Smooth muscle cell (in vitro differentiated cells): ENCODE measurements around the gene HTR3E. TPM values are rescaled to one million over a fixed set of nuclear protein-coding genes. Genes with fewer than 3 reads are reported as not detected.

ENCODE experiments used
- DNase-seq: peaks from one replicate; lab custom pipeline; 2025; ENCODE audit not compliant: unreplicated experiment; lab: John Stamatoyannopoulos, UW
- H2AFZ ChIP-seq: fragments of 200-600 bp; sonication (generic); 2 replicates; pipeline ENCODE4 v1.6.0; 2016; ENCODE audit warnings: antibody characterized with exemption, low read depth, mild to moderate bottlenecking
- H3F3A ChIP-seq: fragments of 200-600 bp; sonication (generic); 2 replicates; pipeline ENCODE4 v1.6.0; 2017; ENCODE audit warnings: antibody characterized with exemption, low read depth
- H3K27ac ChIP-seq: fragments of 200-600 bp; sonication (generic); 2 replicates; pipeline ENCODE4 v1.5.1; 2016; ENCODE audit warnings: low read depth, mild to moderate bottlenecking
- H3K27me3 ChIP-seq: fragments of 200-600 bp; sonication (generic); 2 replicates; pipeline ENCODE4 v1.6.1; 2016; ENCODE audit warnings: low read depth, mild to moderate bottlenecking
- H3K36me3 ChIP-seq: fragments of 200-600 bp; sonication (generic); 2 replicates; pipeline ENCODE4 v1.5.1; 2016; ENCODE audit warnings: low read depth
- H3K4me1 ChIP-seq: fragments of 200-600 bp; sonication (generic); 2 replicates; pipeline ENCODE4 v1.5.1; 2016; ENCODE audit warnings: low read depth
- H3K4me2 ChIP-seq: fragments of 200-600 bp; sonication (generic); 2 replicates; pipeline ENCODE4 v1.6.0; 2016; ENCODE audit warnings: mild to moderate bottlenecking
- H3K4me3 ChIP-seq: fragments of 200-600 bp; sonication (generic); 2 replicates; pipeline ENCODE4 v1.5.1; 2016; ENCODE audit warnings: mild to moderate bottlenecking
- H3K79me2 ChIP-seq: fragments of 200-600 bp; sonication (generic); 2 replicates; pipeline ENCODE4 v1.6.0; 2016; ENCODE audit warnings: low read depth, mild to moderate bottlenecking
- H3K9ac ChIP-seq: fragments of 200-600 bp; sonication (generic); 2 replicates; pipeline ENCODE4 v1.6.0; 2016; ENCODE audit warnings: low read depth
- H3K9me3 ChIP-seq: fragments of 200-600 bp; sonication (generic); replicated peaks from 2 replicates; pipeline ENCODE4 v1.5.1; 2016; ENCODE audit warnings: low read depth
- H4K20me1 ChIP-seq: fragments of 200-600 bp; sonication (generic); 2 replicates; pipeline ENCODE4 v1.6.0; 2016; ENCODE audit warnings: low read depth
- CTCF ChIP-seq: fragments of 200-600 bp; sonication (generic); IDR thresholded peaks from 2 replicates; pipeline ENCODE4 v1.5.1; 2017; ENCODE audit warnings: borderline replicate concordance, mild to moderate bottlenecking, antibody characterized with exemption; ENCODE audit not compliant: insufficient read depth, poor library complexity, severe bottlenecking
- WGBS: methylation state at CpG from one replicate; pipeline ENCODE4 v1.1.7; 2016; ENCODE audit warnings: low lambda C conversion rate; 5-methylcytosine and 5-hydroxymethylcytosine counted together
- polyA plus RNA-seq: library from polyadenylated mRNA; unstranded; fragments of >200 nt; fragmentation: Nextera tagmentation; extraction: Ambion mirVana; gene quantifications from 2 replicates; pipeline ENCODE4 v1.2.1, GENCODE V29; 2016
- total RNA-seq: library from RNA; depleted of rRNA; stranded (reverse); fragments of >200 nt; gene quantifications from 2 replicates; pipeline ENCODE4 v1.2.3, GENCODE V29; 2014

HTR3E gene
- total and polyA plus RNA-seq, 2 experiments from 2014 or later, result not detected

GRCh38 chr3:184058029-184058428 is 38.8 kb upstream of the HTR3E start:
- H3K4me2 ChIP-seq, result no peak overlapping the region
- no peak for DNase-seq
- no peak overlapping the region for H3K27ac ChIP-seq
- no peak overlapping the region for H3K4me3 ChIP-seq
- no peak overlapping the region for H3K9ac ChIP-seq
- H4K20me1 ChIP-seq, result no peaks in the 10 kb centered on the region
- 64% methylated on average over 9 of the region's 9 CpGs for WGBS
- no peaks in the 10 kb centered on the region for H3K79me2 ChIP-seq
- no peak overlapping the region for H2AFZ ChIP-seq
- no peaks in the 10 kb centered on the region for H3F3A ChIP-seq
- H3K27me3 ChIP-seq, result no peaks in the 10 kb centered on the region
- no peaks in the 10 kb centered on the region for H3K4me1 ChIP-seq
- no peaks in the 10 kb centered on the region for H3K36me3 ChIP-seq
- no peak for TF ChIP-seq CTCF
- no peaks in the 10 kb centered on the region for H3K9me3 ChIP-seq

DNA sequence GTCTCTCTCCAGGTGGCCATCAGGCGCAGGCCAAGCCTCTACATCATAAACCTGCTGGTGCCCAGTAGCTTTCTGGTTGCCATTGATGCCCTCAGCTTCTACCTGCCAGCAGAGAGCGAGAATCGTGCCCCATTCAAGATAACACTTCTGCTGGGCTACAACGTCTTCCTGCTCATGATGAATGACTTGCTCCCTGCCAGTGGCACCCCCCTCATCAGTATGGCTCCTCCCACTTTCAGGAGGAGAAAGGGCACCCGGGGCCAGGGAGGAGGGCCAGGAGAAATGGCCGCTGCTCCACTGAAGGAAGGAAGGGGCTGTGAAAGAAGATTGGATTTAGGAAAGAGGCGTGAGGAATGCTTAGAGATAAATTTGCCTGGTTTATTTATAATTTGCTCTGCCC is 37.4 kb upstream of the HTR3E start:
- Histone ChIP-seq H3K4me3 (no peak overlapping the region), H3F3A (no peaks in the 10 kb centered on the region), H4K20me1 (no peaks in the 10 kb centered on the region), H3K79me2 (no peaks in the 10 kb centered on the region), H3K4me1 (no peaks in the 10 kb centered on the region), H3K9me3 (no peaks in the 10 kb centered on the region), H3K27me3 (no peaks in the 10 kb centered on the region), H3K36me3 (no peaks in the 10 kb centered on the region), H3K27ac (no peak overlapping the region), H2AFZ (no peak overlapping the region), H3K9ac (no peak overlapping the region), H3K4me2 (no peak overlapping the region)
- DNase-seq, result no peak
- TF ChIP-seq CTCF, result no peak
- WGBS, result 85% methylated on average over 7 of the region's 7 CpGs

- Histone ChIP-seq H4K20me1 (no peaks in the 10 kb centered on the region), H3K4me3 (no peak overlapping the region), H3K36me3 (no peaks in the 10 kb centered on the region), H3K9me3 (no peaks in the 10 kb centered on the region), H3K27me3 (no peaks in the 10 kb centered on the region), H3F3A (no peaks in the 10 kb centered on the region), H3K4me1 (no peaks in the 10 kb centered on the region), H3K79me2 (no peaks in the 10 kb centered on the region), H3K9ac (no peak overlapping the region), H3K27ac (no peak overlapping the region), H3K4me2 (no peak overlapping the region), H2AFZ (no peak overlapping the region)
- DNase-seq, result no peak
- TF ChIP-seq CTCF, result no peak
Measured at GRCh38 chr3:184062637-184063036, 34.2 kb upstream of the HTR3E start.

GRCh38 chr3:184066211-184066610 is 30.7 kb upstream of the HTR3E start:
- H3K9me3 ChIP-seq, result no peaks in the 10 kb centered on the region
- no peak for DNase-seq
- no peak overlapping the region for H3K4me3 ChIP-seq
- no peaks in the 10 kb centered on the region for H3K4me1 ChIP-seq
- no peak overlapping the region for H2AFZ ChIP-seq
- no peaks in the 10 kb centered on the region for H4K20me1 ChIP-seq
- no peak overlapping the region for H3K27ac ChIP-seq
- no peak overlapping the region for H3K9ac ChIP-seq
- 92% methylated on average over 2 of the region's 2 CpGs for WGBS
- no peak overlapping the region for H3K4me2 ChIP-seq
- TF ChIP-seq CTCF, result no peak
- H3F3A ChIP-seq, result no peaks in the 10 kb centered on the region
- no peaks in the 10 kb centered on the region for H3K36me3 ChIP-seq
- no peaks in the 10 kb centered on the region for H3K27me3 ChIP-seq
- H3K79me2 ChIP-seq, result no peaks in the 10 kb centered on the region
